GM12878 (cell line): ENCODE results near the gene GALNTL6.

ENCODE experiments used
- BMI1 ChIP-seq: fragments of 450-650 bp; IDR thresholded peaks from 2 replicates; pipeline ENCODE4 v1.6.1; 2016; ENCODE audit warnings: mild to moderate bottlenecking, moderate library complexity, borderline replicate concordance
- EP300 ChIP-seq, 2 experiments: fragments of 150-350 bp in 1 of 2; IDR thresholded peaks; 2 replicates each; pipeline ENCODE4 v1.6.1; 2011 to 2012; ENCODE audit warnings: low read depth in 2 of 2, low read length in 2 of 2, borderline replicate concordance in 1 of 2, improper control_type of control experiment in 1 of 2, inconsistent platforms in 1 of 2; ENCODE audit not compliant: control insufficient read depth in 1 of 2
- LARP7 ChIP-seq: fragments of 450-650 bp; IDR thresholded peaks from 2 replicates; pipeline ENCODE4 v1.6.1; 2017; ENCODE audit warnings: mild to moderate bottlenecking
- RBBP5 ChIP-seq: fragments of 200-600 bp; sonication (generic); conservative IDR thresholded peaks from 2 replicates; pipeline ENCODE4 v1.6.1; 2016
- TCF12 ChIP-seq: IDR thresholded peaks from 2 replicates; pipeline ENCODE4 v1.6.1; 2011; ENCODE audit warnings: low read depth, mild to moderate bottlenecking, low read length
- ZNF207 ChIP-seq: fragments of 450-650 bp; IDR thresholded peaks from 2 replicates; pipeline ENCODE4 v1.6.1; 2014; ENCODE audit warnings: antibody characterized with exemption, mild to moderate bottlenecking, borderline replicate concordance
- ZSCAN29 ChIP-seq: fragments of 450-650 bp; IDR thresholded peaks from 2 replicates; pipeline ENCODE4 v1.6.1; 2017; ENCODE audit warnings: mild to moderate bottlenecking, moderate library complexity
- TF ChIP-seq, protein P1 (sequence below): IDR thresholded peaks from 2 replicates; pipeline ENCODE4 v1.6.1; 2011; ENCODE audit warnings: low read depth, mild to moderate bottlenecking, low read length, moderate library complexity, borderline replicate concordance; ENCODE audit errors: extremely low read depth

- no peak for TF ChIP-seq ZSCAN29
- TF ChIP-seq BMI1, result no peak
- no peak for TF ChIP-seq EP300 (IDR thresholded peaks at IDR 0.05; ENCODE audit: borderline replicate concordance in 1 of 2, control insufficient read depth in 1 of 2, low read depth in 2 of 2, low read length in 2 of 2)
- TF ChIP-seq, protein P1, sequence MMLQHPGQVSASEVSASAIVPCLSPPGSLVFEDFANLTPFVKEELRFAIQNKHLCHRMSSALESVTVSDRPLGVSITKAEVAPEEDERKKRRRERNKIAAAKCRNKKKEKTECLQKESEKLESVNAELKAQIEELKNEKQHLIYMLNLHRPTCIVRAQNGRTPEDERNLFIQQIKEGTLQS, result no peak
- TF ChIP-seq RBBP5, result no peak
- TF ChIP-seq TCF12, result no peak
- no peak for TF ChIP-seq ZNF207
- no peak for TF ChIP-seq LARP7
These were observed 815.1 kb downstream of the GALNTL6 start for GRCh38 chr4:172628263-172628662.
